Transverse colon (tissue), 4 donors: ENCODE measurements around the gene SLC24A4. TPM values are rescaled to one million over a fixed set of nuclear protein-coding genes. Genes with fewer than 3 reads are reported as not detected.

Experiments used
- DNase-seq: peaks from one replicate; pipeline ENCODE4 v3.0.0-alpha.2; 2019
- H3K27ac ChIP-seq, 4 donors: fragments of 200-600 bp; sonication (generic); 2 replicates each; pipeline ENCODE4 v1.5.1; 2016 to 2018; ENCODE audit warnings: inconsistent platforms in 4 of 4
- H3K27me3 ChIP-seq: fragments of 200-600 bp; sonication (generic); 2 replicates; pipeline ENCODE4 v1.5.1; 2017; ENCODE audit warnings: inconsistent platforms
- H3K36me3 ChIP-seq, 4 donors: fragments of 200-600 bp; sonication (generic); 2 replicates each; pipeline ENCODE4 v1.5.1; 2017 to 2019; ENCODE audit warnings: inconsistent platforms in 4 of 4
- H3K4me1 ChIP-seq, 4 donors: fragments of 200-600 bp; sonication (generic); 2 replicates each; pipeline ENCODE4 v1.5.1; 2017 to 2020; ENCODE audit warnings: inconsistent platforms in 4 of 4
- H3K4me3 ChIP-seq, 4 donors: fragments of 200-600 bp; sonication (generic); 1 replicate in 1 of 4; 2 replicates in 3 of 4; pipeline versions ENCODE4 v1.5.1 to v1.6.1; 2017 to 2019; ENCODE audit warnings: inconsistent platforms in 4 of 4
- H3K9me3 ChIP-seq, 2 donors: fragments of 200-600 bp; sonication (generic); 2 replicates each; pipeline ENCODE4 v1.5.1; 2017 to 2019; ENCODE audit warnings: inconsistent platforms in 2 of 2
- CTCF ChIP-seq, 5 experiments: fragments of 200-600 bp in 3 of 5; fragments of 450-650 bp in 2 of 5; sonication (generic) in 3 of 5; IDR thresholded peaks; 1 replicate in 2 of 5; 2 replicates in 3 of 5; pipeline ENCODE4 v1.5.1; 2016 to 2017; ENCODE audit warnings: antibody characterized with exemption in 5 of 5, inconsistent platforms in 3 of 5, mild to moderate bottlenecking in 2 of 5, moderate library complexity in 1 of 5
- EP300 ChIP-seq: sonication (generic); formaldehyde crosslinking; IDR thresholded peaks from one replicate; pipeline ENCODE4 v1.6.1; 2017; ENCODE audit warnings: antibody characterized with exemption, low read depth
- POLR2A ChIP-seq: fragments of 450-650 bp; IDR thresholded peaks from one replicate; pipeline ENCODE4 v1.6.1; 2016; ENCODE audit warnings: antibody characterized with exemption, mild to moderate bottlenecking, moderate library complexity
- POLR2AphosphoS5 ChIP-seq, 3 donors: sonication (generic); formaldehyde crosslinking; IDR thresholded peaks; one replicate each; pipeline ENCODE4 v1.6.1; 2016; ENCODE audit warnings: antibody characterized with exemption in 3 of 3
- WGBS, 2 donors: methylation state at CpG; one replicate each; pipeline ENCODE4 v1.1.5; 2018; ENCODE audit warnings: low coverage in 1 of 2; 5-methylcytosine and 5-hydroxymethylcytosine counted together
- in situ Hi-C, 4 donors: fragments of 200-750 bp; cut with MboI; loops; one replicate each; pipeline versions ENCODE4 v1.15.0 to v1.15.1; 2017; ENCODE audit warnings: low sequenced_read_pairs in 3 of 4, low pct_ligation_motif_present in 1 of 4, low pct_unique_long_range_greater_than_20kb in 1 of 4
- intact Hi-C: fragments of 100-400 bp; cut with DNase I; formaldehyde crosslinking; loops from one replicate; pipeline ENCODE4 v1.15.1; 2023; ENCODE audit warnings: low total_unique reads
- total RNA-seq, 4 donors: library from RNA; depleted of rRNA; stranded (reverse); fragments of >200 nt; gene quantifications; one replicate each; pipeline ENCODE4 v1.1.0, GENCODE V29; 2016

The SLC24A4 gene
- total RNA-seq, 4 donors from 2014 or later: 0.27 to 0.48 TPM; not detected in 2

GRCh38 chr14:92437309-92437708 lies 114.3 kb downstream of the SLC24A4 start:
- Histone ChIP-seq H3K4me1 (no peaks in the 10 kb centered on the region), H3K4me3 (no peak overlapping the region), H3K27me3 (no peaks in the 10 kb centered on the region), H3K27ac (no peak overlapping the region), H3K9me3 (no peaks in the 10 kb centered on the region), H3K36me3 (no peaks in the 10 kb centered on the region)
- in situ Hi-C loops: no loop called here
- intact Hi-C loops: no loop called here
- WGBS, 2 donors: 70 to 78% methylated on average over 5 of the region's 5 CpGs
- no peak for DNase-seq
- TF ChIP-seq EP300 (no peak), CTCF (IDR thresholded peaks at IDR 0.05) (no peak), POLR2AphosphoS5 (IDR thresholded peaks at IDR 0.05) (no peak), POLR2A (no peak)

GRCh38 chr14:92437729-92438285 lies 114.8 kb downstream of the SLC24A4 start:
- no peak for DNase-seq
- no peaks in the 10 kb centered on the region for H3K36me3 ChIP-seq
- no peaks in the 10 kb centered on the region for H3K27me3 ChIP-seq
- 68 to 70% methylated on average over 2 to 12 of the region's 12 CpGs for WGBS, 2 donors
- H3K4me3 ChIP-seq: no peak overlapping the region
- in situ Hi-C loops (no loop called here), intact Hi-C loops (no loop called here)
- H3K9me3 ChIP-seq: no peaks in the 10 kb centered on the region
- no peaks in the 10 kb centered on the region for H3K4me1 ChIP-seq
- TF ChIP-seq POLR2AphosphoS5 (IDR thresholded peaks at IDR 0.05) (no peak), EP300 (no peak)
- no peak overlapping the region for H3K27ac ChIP-seq

- 40 to 46% methylated on average over 1 to 12 of the region's 12 CpGs for WGBS, 2 donors
- TF ChIP-seq EP300 (no peak), POLR2AphosphoS5 (IDR thresholded peaks at IDR 0.05) (no peak), CTCF (IDR thresholded peaks at IDR 0.05) (no peak), POLR2A (no peak)
- no peak overlapping the region for H3K4me3 ChIP-seq
- H3K27me3 ChIP-seq: no peaks in the 10 kb centered on the region
- intact Hi-C loops (no loop called here), in situ Hi-C loops (no loop called here)
- H3K36me3 ChIP-seq: no peaks in the 10 kb centered on the region
- H3K27ac ChIP-seq: no peak overlapping the region
- no peaks in the 10 kb centered on the region for H3K9me3 ChIP-seq
- DNase-seq: no peak
- no peaks in the 10 kb centered on the region for H3K4me1 ChIP-seq
Observed at GRCh38 chr14:92439537-92440344, 116.8 kb downstream of the SLC24A4 start.

GRCh38 chr14:92440345-92441003 lies 117.5 kb downstream of the SLC24A4 start:
- no peak overlapping the region for H3K4me3 ChIP-seq
- intact Hi-C loops: no loop called here
- in situ Hi-C loops: no loop called here

More at GRCh38 chr14:92440345-92441003, 117.5 kb downstream of the SLC24A4 start:
- DNase-seq: no peak
- Histone ChIP-seq H3K9me3 (no peaks in the 10 kb centered on the region), H3K4me1 (no peaks in the 10 kb centered on the region), H3K27me3 (no peaks in the 10 kb centered on the region), H3K27ac (no peak overlapping the region), H3K36me3 (no peaks in the 10 kb centered on the region)
- WGBS, 2 donors: 96 to 97% methylated on average over 4 to 7 of the region's 7 CpGs
- no peak for TF ChIP-seq POLR2A
- no peak for TF ChIP-seq EP300
- TF ChIP-seq POLR2AphosphoS5 (IDR thresholded peaks at IDR 0.05): no peak
- no peak for TF ChIP-seq CTCF (IDR thresholded peaks at IDR 0.05)
